Activated CD4-positive, alpha-beta T cell treated with anti-CD3 and anti-CD28 coated beads for 36 hours (primary cell): Measurements from ENCODE around the gene SAAL1. TPM values are rescaled to one million over a fixed set of nuclear protein-coding genes. Genes with fewer than 3 reads are reported as not detected.

Experiments used
- ATAC-seq: fragments of 200-7000 bp; cut with Tn5 transposase; one replicate; pipeline ENCODE4 v1.10.0; 2021; ENCODE audit warnings: mild to moderate bottlenecking, moderate library complexity
- CTCF ChIA-PET: fragments of 350-600 bp; sonication (Branson Sonifier 250); formaldehyde crosslinking; loops from one replicate; lab custom pipeline; 2021; ENCODE audit warnings: antibody characterized with exemption; lab: Charles Lee
- POLR2A ChIA-PET: fragments of 350-600 bp; sonication (Branson Sonifier 250); formaldehyde crosslinking; loops from one replicate; lab custom pipeline; 2021; ENCODE audit warnings: antibody characterized with exemption, inconsistent platforms; lab: Charles Lee
- DNase-seq: peaks from one replicate; pipeline ENCODE4 v3.0.0-alpha.2; 2020
- H3K27ac Mint-ChIP-seq: one replicate; pipeline ENCODE4 v1.8.0; 2021; ENCODE audit warnings: mixed read lengths
- H3K27me3 Mint-ChIP-seq: one replicate; pipeline ENCODE4 v1.8.0; 2021; ENCODE audit warnings: mixed read lengths
- H3K36me3 Mint-ChIP-seq: one replicate; pipeline ENCODE4 v1.8.0; 2021; ENCODE audit warnings: low read depth, mixed read lengths
- H3K4me1 Mint-ChIP-seq: one replicate; pipeline ENCODE4 v1.8.0; 2021; ENCODE audit warnings: mixed read lengths
- H3K4me3 Mint-ChIP-seq: one replicate; pipeline ENCODE4 v1.8.0; 2021; ENCODE audit warnings: mild to moderate bottlenecking, moderate library complexity, mixed read lengths
- H3K9me3 Mint-ChIP-seq: one replicate; pipeline ENCODE4 v1.8.0; 2021; ENCODE audit warnings: low read depth, mixed read lengths
- intact Hi-C, 2 experiments: fragments of 100-400 bp; cut with DNase I in 1 of 2; cut with micrococcal nuclease in 1 of 2; formaldehyde crosslinking; loops; one replicate each; pipeline versions ENCODE4 v1.14.2 to v1.15.1; 2022 to 2024; cut with DNase I, micrococcal nuclease
- total RNA-seq, 2 experiments: library from RNA; stranded (reverse); gene quantifications; one replicate each; pipeline ENCODE4 v1.2.3, GENCODE V29; 2021

The SAAL1 gene
- total RNA-seq, 2 experiments from 2014 or later, result 37.4 to 40.9 TPM

- ATAC-seq (peak; percentile 91), DNase-seq (peak; percentile 79)
- intact Hi-C loops, result loop anchor here (1.0 to 5.0 kb wide), 6 partner anchors 88 to 687 kb away; no protein-coding TSS in a partner anchor
- Mint-ChIP-seq H3K4me1 (peaks cover 6% of the 10 kb centered on the region), H3K36me3 (no peaks in the 10 kb centered on the region), H3K27ac (no peak overlapping the region), H3K9me3 (no peaks in the 10 kb centered on the region), H3K27me3 (peaks cover 24% of the 10 kb centered on the region), H3K4me3 (no peak overlapping the region)
- CTCF ChIA-PET, result interaction anchor here (0.5 to 2.4 kb wide), 48 partner anchors 9 to 688 kb away, joined by 3 to 24 read pairs (median 4); partner anchors contain the start of genes LDHAL6A, SAA2 and SAAL1
- POLR2A ChIA-PET, result interaction anchor here (0.6 kb wide), 1 partner anchor 281 kb away, joined by 3 read pairs; no protein-coding TSS in a partner anchor
These were observed 9.7 kb upstream of the SAAL1 start for GRCh38 chr11:18115360-18116127.

GRCh38 chr11:18111005-18111404 lies 5.1 kb upstream of the SAAL1 start:
- Mint-ChIP-seq H3K9me3 (no peaks in the 10 kb centered on the region), H3K27ac (no peak overlapping the region), H3K27me3 (peaks cover 23% of the 10 kb centered on the region), H3K4me3 (no peak overlapping the region), H3K36me3 (no peaks in the 10 kb centered on the region), H3K4me1 (peaks cover 12% of the 10 kb centered on the region)
- no peak for DNase-seq
- no peak for ATAC-seq
- POLR2A ChIA-PET, result no interaction called here
- CTCF ChIA-PET, result interaction anchor here (0.7 to 1.6 kb wide), 8 partner anchors 8 to 621 kb away, joined by 3 to 5 read pairs (median 4); no protein-coding TSS in a partner anchor
- intact Hi-C loops, result loop anchor here in 1 of 2 experiments (5.0 kb wide), 1 partner anchor 611 kb away; no protein-coding TSS in a partner anchor

- DNase-seq (no peak), ATAC-seq (no peak)
- Mint-ChIP-seq H3K9me3 (no peaks in the 10 kb centered on the region), H3K27me3 (peaks cover 8% of the 10 kb centered on the region), H3K4me1 (peaks cover 19% of the 10 kb centered on the region), H3K4me3 (no peak overlapping the region), H3K36me3 (peaks cover 4% of the 10 kb centered on the region), H3K27ac (no peak overlapping the region)
- POLR2A ChIA-PET, result no interaction called here
- intact Hi-C loops, result loop anchor here (5.0 to 10.0 kb wide), 6 partner anchors 214 to 1373 kb away; partner anchors contain the start of genes C11orf58 (in 1 of the 2), GTF2H1 (in 1 of the 2), HPS5 (in 1 of the 2) and LDHA (in 1 of the 2)
- CTCF ChIA-PET, result interaction anchor here (0.6 to 1.6 kb wide), 4 partner anchors 14 to 664 kb away, joined by 4 to 5 read pairs (median 4); no protein-coding TSS in a partner anchor
These were observed 2.4 kb upstream of the SAAL1 start for GRCh38 chr11:18108254-18108653.

GRCh38 chr11:18106688-18107087 lies 806 bp upstream of the SAAL1 start:
- intact Hi-C loops, result loop anchor here (1.0 to 10.0 kb wide), 12 partner anchors 93 to 1372 kb away; partner anchors contain the start of genes GTF2H1 (in 2 of the 2), HPS5 (in 2 of the 2), SERGEF (in 2 of the 2) and SPTY2D1 (in 2 of the 2)
- CTCF ChIA-PET, result interaction anchor here (0.6 to 2.2 kb wide), 18 partner anchors 9 to 674 kb away, joined by 3 to 24 read pairs (median 4); partner anchors contain the start of gene HPS5
- peaks cover 5% of the 10 kb centered on the region for H3K27me3 Mint-ChIP-seq
- peak overlapping the region; percentile 82 for H3K4me3 Mint-ChIP-seq
- DNase-seq (no peak), ATAC-seq (no peak)
- no peak overlapping the region for H3K27ac Mint-ChIP-seq
- H3K4me1 Mint-ChIP-seq, result peaks cover 30% of the 10 kb centered on the region
- no peaks in the 10 kb centered on the region for H3K9me3 Mint-ChIP-seq
- peaks cover 18% of the 10 kb centered on the region for H3K36me3 Mint-ChIP-seq
- POLR2A ChIA-PET, result no interaction called here

- CTCF ChIA-PET, result interaction anchor here (0.6 to 2.2 kb wide), 15 partner anchors 9 to 752 kb away, joined by 3 to 24 read pairs (median 4); partner anchors contain the start of gene SERGEF
- DNase-seq, result no peak
- intact Hi-C loops, result loop anchor here (5.0 to 10.0 kb wide), 6 partner anchors 217 to 1370 kb away; partner anchors contain the start of genes C11orf58 (in 1 of the 2), GTF2H1 (in 1 of the 2), HPS5 (in 1 of the 2) and LDHA (in 1 of the 2)
These were observed 638 bp downstream of the SAAL1 start for GRCh38 chr11:18105086-18105801.

DNA sequence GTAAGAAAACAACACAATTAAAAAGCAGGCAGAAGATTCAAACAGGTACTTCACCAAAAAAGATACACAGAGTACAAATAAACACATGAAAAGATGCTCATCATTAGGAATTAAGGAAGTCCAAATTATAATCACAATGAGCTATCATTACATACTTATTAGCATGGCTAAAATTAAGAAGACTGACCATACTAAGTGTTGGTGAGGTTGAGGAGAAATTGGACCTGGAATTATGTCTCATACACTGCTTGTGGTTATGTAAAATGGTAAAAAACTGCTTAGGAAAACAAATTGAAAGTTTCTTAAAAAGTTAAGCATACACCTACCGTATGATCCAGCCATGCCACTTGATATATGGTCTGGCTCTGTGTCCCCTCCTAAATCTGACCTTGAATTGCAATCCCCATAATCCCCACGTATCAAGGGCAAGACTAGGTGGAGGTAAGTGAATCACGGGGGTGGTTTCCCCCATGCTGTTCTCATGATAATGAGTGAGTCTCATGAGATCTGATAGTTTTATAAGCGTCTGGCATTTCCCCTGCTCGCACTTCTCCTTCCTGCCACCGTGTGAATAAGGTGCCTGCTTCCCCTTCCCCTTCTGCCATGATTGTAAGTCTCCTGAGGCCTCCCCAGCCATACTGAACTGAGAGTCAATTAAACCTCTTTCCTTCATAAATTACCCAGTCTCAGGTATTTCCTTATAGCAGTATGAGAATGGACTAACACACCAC lies 4.8 kb downstream of the SAAL1 start:
- H3K4me1 Mint-ChIP-seq, result peaks cover 37% of the 10 kb centered on the region
- POLR2A ChIA-PET, result no interaction called here
- DNase-seq, result peak; percentile 49
- peaks cover 46% of the 10 kb centered on the region for H3K36me3 Mint-ChIP-seq
- H3K9me3 Mint-ChIP-seq, result no peaks in the 10 kb centered on the region
- no peaks in the 10 kb centered on the region for H3K27me3 Mint-ChIP-seq
- intact Hi-C loops, result loop anchor here (10.0 kb wide), 4 partner anchors 534 to 1366 kb away; partner anchors contain the start of genes C11orf58 (in 1 of the 2), NUCB2 (in 1 of the 2), RPS13 (in 1 of the 2) and SPTY2D1 (in 1 of the 2)
- no peak overlapping the region for H3K4me3 Mint-ChIP-seq
- CTCF ChIA-PET, result interaction anchor here (1.3 kb wide), 1 partner anchor 9 kb away, joined by 4 read pairs; no protein-coding TSS in a partner anchor
- H3K27ac Mint-ChIP-seq, result peak overlapping the region; percentile 67
- ATAC-seq, result peak; percentile 29

More at GRCh38 chr11:18105086-18105801, 638 bp downstream of the SAAL1 start:
- H3K4me1 Mint-ChIP-seq, result peaks cover 40% of the 10 kb centered on the region
- no peaks in the 10 kb centered on the region for H3K9me3 Mint-ChIP-seq
- POLR2A ChIA-PET, result no interaction called here
- H3K4me3 Mint-ChIP-seq, result peak overlapping the region; percentile 82
- H3K27ac Mint-ChIP-seq, result peak overlapping the region; percentile 85
- no peak for ATAC-seq
- no peaks in the 10 kb centered on the region for H3K27me3 Mint-ChIP-seq
- peaks cover 28% of the 10 kb centered on the region for H3K36me3 Mint-ChIP-seq

GRCh38 chr11:18093959-18094358 lies 11.9 kb downstream of the SAAL1 start:
- ATAC-seq (no peak), DNase-seq (no peak)
- ChIA-PET POLR2A (no interaction called here), CTCF (interaction anchor here (0.8 to 2.0 kb wide), 5 partner anchors 12 to 115 kb away, joined by 3 to 5 read pairs (median 4); partner anchors contain the start of gene SAAL1)
- peak overlapping the region; percentile 43 for H3K27ac Mint-ChIP-seq
- H3K4me3 Mint-ChIP-seq, result no peak overlapping the region
- H3K9me3 Mint-ChIP-seq, result no peaks in the 10 kb centered on the region
- peaks cover 25% of the 10 kb centered on the region for H3K4me1 Mint-ChIP-seq
- no peaks in the 10 kb centered on the region for H3K27me3 Mint-ChIP-seq
- intact Hi-C loops, result no loop called here
- H3K36me3 Mint-ChIP-seq, result peaks cover 54% of the 10 kb centered on the region

- Mint-ChIP-seq H3K4me1 (peaks cover 25% of the 10 kb centered on the region), H3K9me3 (no peaks in the 10 kb centered on the region), H3K4me3 (no peak overlapping the region), H3K36me3 (peaks cover 60% of the 10 kb centered on the region), H3K27me3 (no peaks in the 10 kb centered on the region), H3K27ac (peak overlapping the region; percentile 52)
- DNase-seq (no peak), ATAC-seq (no peak)
- ChIA-PET POLR2A (no interaction called here), CTCF (interaction anchor here (1.2 kb wide), 1 partner anchor 17 kb away, joined by 4 read pairs; no protein-coding TSS in a partner anchor)
- intact Hi-C loops, result no loop called here
These were observed 14.2 kb downstream of the SAAL1 start for GRCh38 chr11:18091731-18092130.

- intact Hi-C loops, result no loop called here
- no peak overlapping the region for H3K4me3 Mint-ChIP-seq
- H3K27ac Mint-ChIP-seq, result no peak overlapping the region
- DNase-seq (no peak), ATAC-seq (no peak)
- H3K36me3 Mint-ChIP-seq, result peaks cover 48% of the 10 kb centered on the region
- ChIA-PET POLR2A (no interaction called here), CTCF (interaction anchor here (1.3 to 2.5 kb wide), 3 partner anchors 15 to 26 kb away, joined by 5 to 9 read pairs (median 5); partner anchors contain the start of gene SAAL1)
- H3K27me3 Mint-ChIP-seq, result no peaks in the 10 kb centered on the region
- no peaks in the 10 kb centered on the region for H3K9me3 Mint-ChIP-seq
- H3K4me1 Mint-ChIP-seq, result peaks cover 20% of the 10 kb centered on the region
These were observed 16.9 kb downstream of the SAAL1 start for GRCh38 chr11:18088966-18089365.

- H3K27me3 Mint-ChIP-seq, result no peaks in the 10 kb centered on the region
- H3K4me3 Mint-ChIP-seq, result no peak overlapping the region
- CTCF ChIA-PET, result interaction anchor here (2.5 kb wide), 1 partner anchor 18 kb away, joined by 9 read pairs; the partner anchor contains the start of gene SAAL1
- H3K9me3 Mint-ChIP-seq, result no peaks in the 10 kb centered on the region
- intact Hi-C loops, result no loop called here
- H3K27ac Mint-ChIP-seq, result no peak overlapping the region
- POLR2A ChIA-PET, result no interaction called here
- peaks cover 15% of the 10 kb centered on the region for H3K4me1 Mint-ChIP-seq
- no peak for DNase-seq
- ATAC-seq, result no peak
- H3K36me3 Mint-ChIP-seq, result peaks cover 47% of the 10 kb centered on the region
These were observed 17.5 kb downstream of the SAAL1 start for GRCh38 chr11:18088366-18088765.
